GM20000 (cell line): ENCODE data around the gene KCNJ1.

Experiments
- DNase-seq: peaks from one replicate; pipeline ENCODE4 v3.0.0; 2012; ENCODE audit warnings: low spot score
- CTCF ChIP-seq: IDR thresholded peaks from 2 replicates; pipeline ENCODE4 v1.5.1; 2012; ENCODE audit warnings: mild to moderate bottlenecking, control low read depth; ENCODE audit errors: extremely low read depth, missing control alignments

The KCNJ1 gene

GRCh38 chr11:128879817-128880216 is 12.7 kb upstream of the KCNJ1 start:
- no peak for TF ChIP-seq CTCF
- no peak for DNase-seq

GRCh38 chr11:128878455-128878854 is 11.4 kb upstream of the KCNJ1 start:
- TF ChIP-seq CTCF: no peak
- DNase-seq: no peak

GRCh38 chr11:128877726-128878125 is 10.6 kb upstream of the KCNJ1 start:
- TF ChIP-seq CTCF: no peak

GRCh38 chr11:128876133-128876650 is 9.1 kb upstream of the KCNJ1 start:
- TF ChIP-seq CTCF: no peak
- DNase-seq: no peak

More at GRCh38 chr11:128877726-128878125, 10.6 kb upstream of the KCNJ1 start:
- no peak for DNase-seq

GRCh38 chr11:128874427-128874826 is 7.3 kb upstream of the KCNJ1 start:
- no peak for TF ChIP-seq CTCF
- DNase-seq: no peak

GRCh38 chr11:128872594-128872993 is 5.5 kb upstream of the KCNJ1 start:
- no peak for TF ChIP-seq CTCF
- no peak for DNase-seq

- no peak for TF ChIP-seq CTCF
- DNase-seq: no peak
These were observed 5.0 kb upstream of the KCNJ1 start for GRCh38 chr11:128872094-128872493.
